GM19395 (cell line): ENCODE measurements around the gene AP1B1.
"Not testable (repeated sequence)": the region's sequence is repeated elsewhere in the genome, so short reads cannot be mapped to it uniquely, and the experiment has no call there.

Source experiments
- ATAC-seq: cut with Tn5 transposase; IDR thresholded peaks from one replicate; pipeline ENCODE4 v1.9.1; 2021; ENCODE audit warnings: mild to moderate bottlenecking, moderate library complexity; ENCODE audit not compliant: unreplicated experiment

Gene AP1B1

GRCh38 chr22:29351891-29352290 lies 36.5 kb downstream of the AP1B1 start:
- ATAC-seq = no peak

GRCh38 chr22:29351042-29351441 lies 37.3 kb downstream of the AP1B1 start:
- no peak for ATAC-seq

DNA sequence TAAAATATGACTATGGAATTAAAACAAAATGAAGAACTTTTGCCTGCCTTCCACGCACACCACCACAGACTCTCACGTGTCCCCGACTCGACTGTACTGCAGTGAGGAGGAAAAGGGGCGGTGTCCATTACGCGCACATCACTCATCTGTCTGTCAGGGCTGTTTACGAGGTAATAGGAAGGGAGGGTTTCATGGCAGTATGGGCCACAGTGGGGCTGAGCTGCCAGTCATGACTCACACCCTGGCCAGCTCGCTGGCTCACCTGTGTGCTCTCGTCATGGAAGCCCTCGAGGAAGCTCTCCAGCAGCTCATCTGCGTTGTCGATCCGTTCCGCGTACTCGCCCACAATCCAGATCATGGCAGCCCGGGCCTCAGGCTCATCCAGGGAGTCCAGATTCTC lies 39.4 kb downstream of the AP1B1 start:
- ATAC-seq = no peak

- ATAC-seq = no peak
Observed at GRCh38 chr22:29348041-29348440, 40.3 kb downstream of the AP1B1 start.

DNA sequence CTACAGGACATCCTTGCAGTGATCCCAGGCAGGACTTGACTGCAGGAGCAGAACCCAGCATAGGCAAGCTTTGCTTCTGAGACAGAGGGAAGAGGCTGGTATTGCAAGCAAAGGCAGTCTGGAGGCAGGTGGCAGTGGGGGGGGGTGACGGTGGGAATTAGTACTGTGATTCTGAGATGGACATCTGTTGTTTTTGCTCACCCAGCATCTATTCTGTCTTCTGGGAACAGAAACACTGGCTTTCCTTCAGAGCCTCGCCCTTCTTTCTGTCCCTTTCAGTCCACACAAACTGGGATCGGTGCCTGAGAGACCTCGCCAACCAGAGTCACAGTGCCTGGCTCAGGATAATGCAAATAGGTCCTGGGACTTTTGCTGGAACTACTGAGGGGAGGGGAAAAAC lies 41.7 kb downstream of the AP1B1 start:
- ATAC-seq = no peak

DNA sequence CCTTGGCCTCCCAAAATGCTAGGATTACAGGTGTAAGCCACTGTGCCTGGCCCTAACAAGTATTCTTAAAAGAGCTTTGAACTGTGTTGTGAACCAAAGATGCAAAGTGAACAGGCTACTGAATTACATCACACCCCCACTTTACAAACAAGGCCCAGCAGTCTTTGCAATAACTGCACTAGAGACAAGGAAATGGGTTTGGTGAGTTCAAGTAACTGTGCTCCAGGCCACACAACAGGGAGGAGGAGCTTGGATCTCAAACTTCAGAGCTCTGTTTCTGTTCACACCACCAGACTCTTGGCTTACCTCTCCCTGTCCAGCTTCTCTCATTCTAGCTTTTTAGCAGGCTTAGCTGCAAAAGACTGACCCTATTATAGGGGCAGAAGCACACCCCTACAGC lies 42.4 kb downstream of the AP1B1 start:
- no peak for ATAC-seq

DNA sequence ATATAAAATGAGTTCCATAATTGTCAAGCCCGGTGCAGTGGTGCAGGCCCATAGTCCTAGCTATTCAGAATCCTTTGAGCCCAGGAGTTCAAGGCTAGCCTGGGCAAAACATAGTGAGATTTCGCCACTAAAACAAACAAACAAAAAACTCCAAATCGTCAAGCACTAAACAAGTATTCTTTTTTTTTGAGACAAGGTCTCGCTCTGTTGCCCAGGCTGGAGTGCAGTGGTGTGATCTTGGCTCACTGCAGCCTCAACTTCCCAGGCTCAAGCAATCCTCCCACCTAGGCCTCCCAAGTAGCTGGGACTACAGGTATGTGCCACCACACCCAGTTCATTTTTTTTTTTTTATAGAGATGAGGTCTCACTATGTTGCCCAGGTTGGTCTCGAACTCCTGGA lies 43.5 kb downstream of the AP1B1 start:
- not testable (repeated sequence) for ATAC-seq

DNA sequence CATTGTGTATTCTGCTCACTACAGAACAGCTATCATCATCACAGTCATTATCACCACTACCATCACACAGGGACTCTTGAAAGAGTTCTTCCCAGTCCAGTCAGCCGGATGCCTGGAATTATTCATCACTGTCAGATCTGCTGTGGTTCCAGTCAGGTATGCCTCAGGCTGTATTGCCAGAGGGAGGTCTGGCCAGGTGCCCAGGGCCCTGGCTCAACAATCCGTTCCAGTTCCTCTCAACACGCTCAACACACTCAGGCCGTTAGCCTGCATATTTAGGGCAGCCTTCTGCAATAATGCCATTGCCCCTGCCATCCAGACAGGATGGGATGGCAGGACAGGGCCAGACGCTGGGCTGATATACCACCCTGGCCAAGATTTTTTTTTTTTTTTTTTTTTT lies 44.2 kb downstream of the AP1B1 start:
- no peak for ATAC-seq

DNA sequence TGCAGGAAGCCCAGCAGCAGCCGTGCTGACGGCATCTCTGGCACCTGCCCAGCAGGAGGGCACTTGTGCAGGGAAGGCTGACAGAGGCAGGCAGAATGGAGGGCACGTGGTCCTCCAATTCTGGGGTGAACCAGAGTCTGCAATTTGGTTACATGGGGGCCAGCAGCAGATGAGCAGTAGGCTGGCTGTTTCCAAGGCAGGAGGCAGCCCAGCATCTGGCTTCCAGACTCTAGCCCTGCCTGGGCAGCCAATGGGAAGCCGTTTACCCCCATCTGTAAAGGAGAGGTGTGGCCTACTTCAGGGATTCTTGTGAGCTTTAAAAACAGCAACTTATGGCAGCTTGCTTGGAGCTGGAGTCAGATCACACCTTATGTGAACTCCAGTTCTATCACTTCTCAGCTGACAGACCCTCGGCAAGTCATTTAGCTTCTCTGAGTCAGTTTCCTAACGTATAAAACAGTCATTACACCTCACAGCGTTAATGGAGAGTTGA lies 45.0 kb downstream of the AP1B1 start:
- no peak for ATAC-seq

GRCh38 chr22:29342577-29343312 lies 45.6 kb downstream of the AP1B1 start:
- ATAC-seq = no peak

- no peak for ATAC-seq
Observed at GRCh38 chr22:29342177-29342576, 46.2 kb downstream of the AP1B1 start.

- ATAC-seq = no peak
Observed at GRCh38 chr22:29341849-29342127, 46.6 kb downstream of the AP1B1 start.

GRCh38 chr22:29341056-29341848 lies 47.1 kb downstream of the AP1B1 start:
- ATAC-seq = no peak

GRCh38 chr22:29340566-29340965 lies 47.8 kb downstream of the AP1B1 start:
- ATAC-seq = no peak

DNA sequence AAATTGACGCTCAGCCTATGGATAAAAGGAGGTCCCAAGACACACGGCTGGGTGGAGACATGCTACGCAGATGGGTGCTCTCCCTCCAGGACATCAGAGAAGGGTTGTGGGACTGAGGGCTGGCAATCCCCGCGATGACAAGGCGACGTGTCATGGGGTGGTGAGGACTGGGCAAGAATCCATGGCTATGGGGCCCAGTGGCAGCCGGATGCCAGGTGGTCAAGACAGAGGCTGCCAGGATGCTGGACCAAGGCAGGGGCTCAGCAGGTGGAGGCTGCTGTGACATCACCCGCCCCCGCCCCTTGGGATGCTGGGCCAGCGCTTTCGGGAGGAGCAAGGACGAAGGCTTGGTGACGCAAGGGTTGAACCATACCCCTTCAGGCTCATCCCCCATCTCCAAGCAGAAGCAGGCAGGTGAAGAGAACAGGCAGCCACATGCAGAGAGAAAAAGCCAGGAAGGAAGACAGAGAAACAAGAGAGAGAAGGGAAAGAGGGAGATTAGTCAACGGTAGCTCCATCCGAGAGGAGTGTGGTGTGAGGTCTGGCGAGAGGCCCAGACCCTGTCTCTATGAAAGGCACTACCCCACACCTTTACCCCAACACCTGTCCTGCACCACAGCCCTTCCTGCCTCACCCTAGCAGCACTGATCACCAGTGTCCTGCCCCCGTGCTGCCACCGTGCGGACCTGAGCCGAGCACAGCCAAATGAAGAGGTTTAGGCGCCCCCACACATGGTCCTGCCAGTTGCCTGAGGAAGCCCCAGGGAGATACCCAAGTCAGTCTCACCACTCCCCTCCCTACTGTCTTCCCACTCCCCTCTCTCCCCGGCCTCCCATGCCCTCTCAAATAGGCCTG lies 48.8 kb downstream of the AP1B1 start:
- ATAC-seq = no peak

DNA sequence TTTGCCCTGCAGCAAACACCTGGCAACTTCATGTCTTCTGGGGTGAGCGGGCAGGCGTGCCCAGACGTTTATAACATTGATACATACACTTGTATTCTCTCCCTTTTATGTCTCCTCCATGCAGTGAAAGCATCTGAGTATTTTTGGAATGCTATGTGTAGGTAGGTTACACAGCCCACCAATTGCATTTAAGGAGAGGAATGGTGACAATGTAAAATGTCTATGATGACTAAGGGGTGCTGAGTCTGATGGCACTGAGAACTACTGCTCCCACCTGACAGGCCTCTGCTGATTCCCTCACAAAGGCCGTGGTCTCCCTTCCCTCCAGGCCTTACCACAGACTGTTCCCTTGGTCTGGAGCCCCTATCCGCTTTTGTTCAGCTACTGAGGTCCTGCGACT lies 50.0 kb downstream of the AP1B1 start:
- no peak for ATAC-seq

DNA sequence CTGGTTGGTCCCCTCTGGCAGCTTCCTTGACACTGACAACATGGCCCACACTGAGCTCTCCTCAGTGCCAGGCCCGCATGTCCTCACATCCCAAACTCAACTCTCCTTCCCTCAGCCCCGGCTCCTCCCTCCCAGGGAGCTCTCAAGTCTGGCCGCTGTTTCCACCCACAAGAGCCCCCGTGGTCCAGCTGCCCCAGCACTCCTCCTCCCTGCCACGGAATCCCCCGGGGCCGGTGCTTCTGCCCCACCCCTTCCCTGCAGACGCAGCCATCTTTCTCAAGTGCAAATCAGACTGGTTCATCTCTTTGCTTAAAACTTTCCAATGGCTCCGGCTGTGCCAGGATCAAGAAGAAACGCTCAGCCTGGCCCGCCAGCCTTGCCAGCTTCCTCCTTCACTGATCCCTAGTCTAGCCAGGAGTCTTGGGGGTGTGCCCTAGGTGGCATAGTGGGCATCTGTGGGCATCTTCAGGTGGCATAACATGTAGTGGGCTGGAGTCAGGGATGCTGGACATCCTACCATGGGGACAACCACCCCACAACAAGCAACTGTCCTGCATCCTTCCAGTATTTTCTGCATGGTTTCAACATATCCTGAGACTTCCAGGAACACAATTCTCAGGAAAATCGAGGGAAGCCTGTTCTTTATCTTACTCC lies 50.6 kb downstream of the AP1B1 start:
- ATAC-seq = no peak

GRCh38 chr22:29336751-29337490 lies 51.4 kb downstream of the AP1B1 start:
- no peak for ATAC-seq

GRCh38 chr22:29335656-29336055 lies 52.7 kb downstream of the AP1B1 start:
- ATAC-seq = no peak

- ATAC-seq = no peak
Observed at GRCh38 chr22:29334696-29335344, 53.5 kb downstream of the AP1B1 start.
